Lung (tissue), 13 donors: Measurements from ENCODE around the gene ECE2. TPM values are rescaled to one million over a fixed set of nuclear protein-coding genes. Genes with fewer than 3 reads are reported as not detected.

ENCODE experiments used
- ATAC-seq: fragments of 200-7000 bp; cut with Tn5 transposase; one replicate; pipeline ENCODE4 v1.9.1; 2020; ENCODE audit warnings: moderate number of reproducible peaks; ENCODE audit not compliant: insufficient read depth, low FRiP score
- DNase-seq, 3 donors: peaks; one replicate each; pipeline ENCODE4 v3.0.0-alpha.2; 2013 to 2017
- H3K27ac ChIP-seq, 2 donors: one replicate each; pipeline ENCODE4 v1.5.1; 2013; ENCODE audit warnings: mild to moderate bottlenecking in 2 of 2, moderate library complexity in 2 of 2, control low read depth in 1 of 2, inconsistent platforms in 1 of 2, low read depth in 1 of 2, low read length in 1 of 2
- H3K27me3 ChIP-seq, 3 donors: one replicate each; pipeline ENCODE4 v1.5.1; 2013; ENCODE audit warnings: low read length in 2 of 3; ENCODE audit not compliant: control insufficient read depth in 3 of 3, insufficient read depth in 3 of 3
- H3K36me3 ChIP-seq, 4 donors: one replicate each; pipeline ENCODE4 v1.5.1; 2013; ENCODE audit warnings: low read length in 4 of 4, mild to moderate bottlenecking in 1 of 4, moderate library complexity in 1 of 4; ENCODE audit not compliant: control insufficient read depth in 4 of 4, insufficient read depth in 4 of 4
- H3K4me1 ChIP-seq, 5 donors: one replicate each; pipeline ENCODE4 v1.5.1; 2013; ENCODE audit warnings: low read length in 5 of 5, mild to moderate bottlenecking in 2 of 5, moderate library complexity in 1 of 5; ENCODE audit not compliant: control insufficient read depth in 5 of 5, insufficient read depth in 5 of 5
- H3K4me3 ChIP-seq: one replicate; pipeline ENCODE4 v1.5.1; 2013; ENCODE audit warnings: mild to moderate bottlenecking, control low read depth, moderate library complexity
- H3K9ac ChIP-seq, 2 donors: one replicate each; pipeline ENCODE4 v1.5.1; 2013; ENCODE audit warnings: low read length in 2 of 2, control low read depth in 1 of 2; ENCODE audit not compliant: insufficient read depth in 1 of 2
- H3K9me3 ChIP-seq, 4 donors: one replicate each; pipeline ENCODE4 v1.5.1; 2013; ENCODE audit warnings: low read length in 3 of 4, mild to moderate bottlenecking in 1 of 4, moderate library complexity in 1 of 4; ENCODE audit not compliant: control insufficient read depth in 4 of 4, insufficient read depth in 3 of 4
- whole genome bisulfite sequencing, 2 donors: extraction: QIAGEN DNeasy Blood & Tissue Kit; methylation state at CpG; one replicate each; pipeline ENCODE4 v1.1.7; 2013; 5-methylcytosine and 5-hydroxymethylcytosine counted together
- polyA plus RNA-seq, 2 donors: library from polyadenylated mRNA; stranded (reverse); fragments of 200-250 nt; gene quantifications; one replicate each; pipeline ENCODE4 v1.2.1, GENCODE V29; 2013
- small RNA-seq: library from RNA; depleted of rRNA; stranded (forward); fragments of <200 nt; gene quantifications from one replicate; pipeline ENCODE3, GENCODE V24; 2014; ENCODE audit warnings: low replicate concordance
- total RNA-seq, 2 donors: library from RNA; depleted of rRNA in 1 of 2; stranded (reverse); fragments of >200 nt in 1 of 2; gene quantifications; one replicate each; pipeline ENCODE4 v1.2.1, GENCODE V29; 2014 to 2021
- TF ChIP-seq, protein P1 (sequence below): IDR thresholded peaks from 2 replicates; pipeline ENCODE4 v1.5.1; 2012; ENCODE audit warnings: mild to moderate bottlenecking; ENCODE audit errors: control extremely low read depth, extremely low read depth
- donor health status: control.
- donor health status: control.
- donor health status: Bipolar disorder and iron deficiency.
- donor health status: healthy.
- donor health status: DM: yes; HTN: yes; CAD: no.

Gene ECE2
- total and polyA plus RNA-seq, 4 donors = 0.15 TPM; not detected in 3

DNA sequence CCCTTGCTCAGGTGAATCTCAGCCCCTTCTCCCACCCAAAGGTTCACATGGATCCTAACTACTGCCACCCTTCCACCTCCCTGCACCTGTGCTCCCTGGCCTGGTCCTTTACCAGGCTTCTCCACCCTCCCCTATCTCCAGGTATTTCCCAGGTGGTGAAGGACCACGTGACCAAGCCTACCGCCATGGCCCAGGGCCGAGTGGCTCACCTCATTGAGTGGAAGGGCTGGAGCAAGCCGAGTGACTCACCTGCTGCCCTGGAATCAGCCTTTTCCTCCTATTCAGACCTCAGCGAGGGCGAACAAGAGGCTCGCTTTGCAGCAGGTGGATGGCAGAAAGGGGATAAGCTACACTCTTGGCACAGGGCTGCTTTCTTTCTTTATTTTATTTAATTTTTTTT is 66.1 kb downstream of the ECE2 start:
- TF ChIP-seq, protein P1, sequence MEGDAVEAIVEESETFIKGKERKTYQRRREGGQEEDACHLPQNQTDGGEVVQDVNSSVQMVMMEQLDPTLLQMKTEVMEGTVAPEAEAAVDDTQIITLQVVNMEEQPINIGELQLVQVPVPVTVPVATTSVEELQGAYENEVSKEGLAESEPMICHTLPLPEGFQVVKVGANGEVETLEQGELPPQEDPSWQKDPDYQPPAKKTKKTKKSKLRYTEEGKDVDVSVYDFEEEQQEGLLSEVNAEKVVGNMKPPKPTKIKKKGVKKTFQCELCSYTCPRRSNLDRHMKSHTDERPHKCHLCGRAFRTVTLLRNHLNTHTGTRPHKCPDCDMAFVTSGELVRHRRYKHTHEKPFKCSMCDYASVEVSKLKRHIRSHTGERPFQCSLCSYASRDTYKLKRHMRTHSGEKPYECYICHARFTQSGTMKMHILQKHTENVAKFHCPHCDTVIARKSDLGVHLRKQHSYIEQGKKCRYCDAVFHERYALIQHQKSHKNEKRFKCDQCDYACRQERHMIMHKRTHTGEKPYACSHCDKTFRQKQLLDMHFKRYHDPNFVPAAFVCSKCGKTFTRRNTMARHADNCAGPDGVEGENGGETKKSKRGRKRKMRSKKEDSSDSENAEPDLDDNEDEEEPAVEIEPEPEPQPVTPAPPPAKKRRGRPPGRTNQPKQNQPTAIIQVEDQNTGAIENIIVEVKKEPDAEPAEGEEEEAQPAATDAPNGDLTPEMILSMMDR = no peak
- Histone ChIP-seq H3K27me3 (no peaks in the 10 kb centered on the region), H3K4me3 (no peak overlapping the region), H3K9me3 (no peaks in the 10 kb centered on the region), H3K27ac (peak overlapping the region in 1 of 2 donors; percentile 15), H3K36me3 (peaks cover 6 to 23% (median 13%) of the 10 kb centered on the region in 4 donors), H3K9ac (no peak overlapping the region), H3K4me1 (peaks cover 3 to 36% (median 8%) of the 10 kb centered on the region in 5 donors)
- ATAC-seq = peak; percentile 64
- WGBS, 2 donors = 78 to 88% methylated on average over 7 of the region's 7 CpGs
- DNase-seq = no peak

Small RNA genes lying within 50 kb of the gene (small RNA-seq; reads per million reads assigned to genes)
- 0.06 reads per million for gene MIR1224
- gene SNORD66 = 606 reads per million, percentile 99 among the genes with 10 or more reads in this experiment

Other genes starting within 250 kb of the ECE2 start
- not detected for gene HTR3D, start 244.3 kb upstream of the ECE2 start, total RNA-seq
- gene HTR3D, start 244.3 kb upstream of the ECE2 start, polyA plus RNA-seq = not detected
- gene HTR3C, start 223.0 kb upstream of the ECE2 start, total RNA-seq = under 1 TPM in 1 of 2 donors, not detected in 1; 0.46 TPM
- under 1 TPM; 0.09 to 0.47 TPM for gene HTR3C, start 223.0 kb upstream of the ECE2 start, polyA plus RNA-seq
- gene HTR3E, start 179.0 kb upstream of the ECE2 start, total RNA-seq = not detected
- not detected for gene HTR3E, start 179.0 kb upstream of the ECE2 start, polyA plus RNA-seq
- 10 to 100 TPM; 32.5 to 36.0 TPM for gene EIF2B5, start 140.7 kb upstream of the ECE2 start, total RNA-seq
- 10 to 100 TPM; 39.7 to 43.2 TPM for gene EIF2B5, start 140.7 kb upstream of the ECE2 start, polyA plus RNA-seq
- gene DVL3, start 120.6 kb upstream of the ECE2 start, total RNA-seq = 10 to 100 TPM; 51.8 to 73.5 TPM
- 10 to 100 TPM; 37.8 to 39.9 TPM for gene DVL3, start 120.6 kb upstream of the ECE2 start, polyA plus RNA-seq
- 100 to 1,000 TPM; 173 to 333 TPM for gene AP2M1, start 101.2 kb upstream of the ECE2 start, total RNA-seq
- 100 to 1,000 TPM; 153 to 329 TPM for gene AP2M1, start 101.2 kb upstream of the ECE2 start, polyA plus RNA-seq
- gene ABCF3, start 89.8 kb upstream of the ECE2 start, total RNA-seq = 10 to 100 TPM; 44.7 to 81.8 TPM
- 10 to 100 TPM; 47.5 to 51.4 TPM for gene ABCF3, start 89.8 kb upstream of the ECE2 start, polyA plus RNA-seq
- 1 to 10 TPM; 1.6 to 1.7 TPM for gene VWA5B2, start 46.4 kb upstream of the ECE2 start, total RNA-seq
- under 1 TPM; 0.12 to 0.15 TPM for gene VWA5B2, start 46.4 kb upstream of the ECE2 start, polyA plus RNA-seq
- gene ALG3, start 27.1 kb upstream of the ECE2 start, total RNA-seq = 10 to 100 TPM; 24.7 to 54.8 TPM
- 10 to 100 TPM; 32.2 to 68.0 TPM for gene ALG3, start 27.1 kb upstream of the ECE2 start, polyA plus RNA-seq
- gene EEF1AKMT4, start 26.4 kb upstream of the ECE2 start, total RNA-seq = 1 to 10 TPM; 2.3 to 4.6 TPM
- 10 to 100 TPM in 1 of 2 donors, 1 to 10 TPM in 1; 5.2 to 12.2 TPM for gene EEF1AKMT4, start 26.4 kb upstream of the ECE2 start, polyA plus RNA-seq
- gene CAMK2N2, start 14.5 kb upstream of the ECE2 start, total RNA-seq = under 1 TPM; 0.23 to 0.58 TPM
- gene CAMK2N2, start 14.5 kb upstream of the ECE2 start, polyA plus RNA-seq = under 1 TPM; 0.03 to 0.12 TPM
- 100 to 1,000 TPM; 119 to 214 TPM for gene PSMD2, start 23.2 kb downstream of the ECE2 start, total RNA-seq
- 100 to 1,000 TPM in 1 of 2 donors, 10 to 100 TPM in 1; 78.7 to 222 TPM for gene PSMD2, start 23.2 kb downstream of the ECE2 start, polyA plus RNA-seq
- 100 to 1,000 TPM; 211 to 419 TPM for gene EIF4G1, start 38.6 kb downstream of the ECE2 start, total RNA-seq
- gene EIF4G1, start 38.6 kb downstream of the ECE2 start, polyA plus RNA-seq = 100 to 1,000 TPM; 201 to 241 TPM
- gene FAM131A, start 61.6 kb downstream of the ECE2 start, total RNA-seq = 10 to 100 TPM; 15.8 to 21.4 TPM
- 10 to 100 TPM; 12.9 to 15.5 TPM for gene FAM131A, start 61.6 kb downstream of the ECE2 start, polyA plus RNA-seq
- gene CLCN2, start 85.6 kb downstream of the ECE2 start, total RNA-seq = 1 to 10 TPM; 5.7 to 8.7 TPM
- gene CLCN2, start 85.6 kb downstream of the ECE2 start, polyA plus RNA-seq = 1 to 10 TPM; 2.7 to 5.0 TPM
- gene POLR2H, start 85.7 kb downstream of the ECE2 start, total RNA-seq = 10 to 100 TPM; 46.4 to 71.7 TPM
- 100 to 1,000 TPM in 1 of 2 donors, 10 to 100 TPM in 1; 93.2 to 139 TPM for gene POLR2H, start 85.7 kb downstream of the ECE2 start, polyA plus RNA-seq
- under 1 TPM; 0.17 to 0.31 TPM for gene THPO, start 102.2 kb downstream of the ECE2 start, total RNA-seq
- under 1 TPM; 0.18 to 0.22 TPM for gene THPO, start 102.2 kb downstream of the ECE2 start, polyA plus RNA-seq
- 10 to 100 TPM in 1 of 2 donors, 1 to 10 TPM in 1; 6.7 to 16.7 TPM for gene CHRD, start 104.0 kb downstream of the ECE2 start, total RNA-seq
- gene CHRD, start 104.0 kb downstream of the ECE2 start, polyA plus RNA-seq = 1 to 10 TPM; 4.2 to 4.9 TPM